ENCODE data around the gene TMED9.
A peak's percentile ranks its signal among the peaks of the same experiment; 100 is the strongest.
"Not testable (repeated sequence)": the region's sequence is repeated elsewhere in the genome, so short reads cannot be mapped to it uniquely, and the experiment has no call there.

The TMED9 gene

DNA sequence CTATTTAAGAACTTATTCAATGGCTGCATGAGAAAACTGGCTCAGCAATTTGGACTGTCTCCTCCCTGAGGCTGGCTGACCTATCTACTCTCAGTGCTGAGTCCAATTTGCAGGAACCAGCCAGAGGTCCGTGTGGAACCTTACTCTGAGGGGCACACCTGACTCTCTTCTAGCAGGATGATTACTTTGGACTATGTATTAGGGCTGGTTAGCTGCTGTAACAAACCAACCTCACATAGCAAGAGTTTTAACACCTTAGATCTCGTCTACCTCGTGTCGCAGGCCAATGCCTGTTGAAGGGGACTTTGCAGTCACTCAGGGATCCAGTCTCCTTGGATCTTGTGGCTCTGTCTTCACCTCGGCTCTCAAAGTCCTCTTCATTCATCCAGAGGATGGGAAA lies 34.2 kb upstream of the TMED9 start:
- no peak for DNase-seq
- Mint-ChIP-seq H3K4me1 (ENCODE audit: low read depth) (peaks cover 27% of the 10 kb centered on the region), H3K9me3 (no peaks in the 10 kb centered on the region), H3K27ac (no peak overlapping the region), H3K4me3 (no peak overlapping the region), H3K36me3 (ENCODE audit: low read depth) (peaks cover 11% of the 10 kb centered on the region), H3K27me3 (no peaks in the 10 kb centered on the region)

DNA sequence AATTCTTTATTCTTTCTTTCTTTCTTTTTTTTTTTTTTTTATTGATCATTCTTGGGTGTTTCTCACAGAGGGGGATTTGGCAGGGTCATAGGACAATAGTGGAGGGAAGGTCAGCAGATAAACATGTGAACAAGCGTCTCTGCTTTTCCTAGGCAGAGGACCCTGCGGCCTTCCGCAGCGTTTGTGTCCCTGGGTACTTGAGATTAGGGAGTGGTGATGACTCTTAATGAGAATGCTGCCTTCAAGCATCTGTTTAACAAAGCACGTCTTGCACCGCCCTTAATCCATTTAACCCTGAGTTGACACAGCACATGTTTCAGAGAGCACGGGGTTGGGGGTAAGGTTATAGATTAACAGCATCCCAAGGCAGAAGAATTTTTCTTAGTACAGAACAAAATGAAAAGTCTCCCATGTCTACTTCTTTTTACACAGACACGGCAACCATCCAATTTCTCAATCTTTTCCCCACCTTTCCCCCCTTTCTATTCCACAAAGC lies 32.5 kb upstream of the TMED9 start:
- H3K27ac Mint-ChIP-seq; H3K36me3 Mint-ChIP-seq (ENCODE audit: low read depth); H3K9me3 Mint-ChIP-seq; H3K4me3 Mint-ChIP-seq; DNase-seq; H3K27me3 Mint-ChIP-seq: not testable (repeated sequence)
- H3K4me1 Mint-ChIP-seq (ENCODE audit: low read depth), result peaks cover 19% of the 10 kb centered on the region

DNA sequence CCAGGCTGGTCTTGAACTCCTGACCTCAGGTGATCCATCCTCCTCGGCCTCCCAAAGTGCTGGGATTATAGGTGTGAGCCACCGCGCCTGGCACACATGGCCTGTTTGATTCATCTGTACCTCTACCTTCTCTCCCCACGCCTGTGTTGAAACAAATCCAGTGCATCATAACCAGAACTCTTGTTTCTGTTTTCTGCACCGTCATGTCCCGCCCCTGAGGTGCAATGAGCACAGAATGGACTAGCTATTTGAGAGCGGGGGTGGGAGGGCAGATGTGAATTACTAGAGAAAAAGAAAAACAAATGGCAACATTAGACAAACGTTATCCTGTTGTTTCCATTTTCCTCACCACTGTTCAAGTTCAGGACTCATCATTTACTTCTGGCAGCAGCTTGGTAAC lies 27.0 kb upstream of the TMED9 start:
- Mint-ChIP-seq H3K27me3 (peaks cover 4% of the 10 kb centered on the region), H3K9me3 (no peaks in the 10 kb centered on the region), H3K36me3 (ENCODE audit: low read depth) (no peaks in the 10 kb centered on the region), H3K4me3 (no peak overlapping the region), H3K4me1 (ENCODE audit: low read depth) (no peaks in the 10 kb centered on the region), H3K27ac (no peak overlapping the region)
- no peak for DNase-seq

DNA sequence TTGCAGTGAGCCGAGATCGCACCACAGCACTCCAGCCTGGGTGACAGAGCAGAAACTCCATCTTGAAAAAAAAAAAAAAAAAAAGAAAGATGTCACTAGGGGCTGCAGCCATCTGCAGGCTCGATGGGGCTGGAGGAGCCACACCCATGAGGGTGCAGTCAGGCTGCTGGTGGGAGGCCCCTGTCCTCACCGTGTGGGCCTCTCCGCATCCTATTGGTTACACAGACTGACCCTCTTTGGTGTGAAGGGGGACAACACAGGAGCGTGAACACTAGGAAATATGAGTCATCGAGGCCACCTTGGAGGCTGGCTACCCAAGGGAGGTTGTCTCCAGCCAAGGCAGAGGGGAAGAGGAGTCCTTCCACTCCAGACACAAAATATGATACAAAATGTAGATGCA lies 23.7 kb upstream of the TMED9 start:
- Mint-ChIP-seq H3K4me1 (ENCODE audit: low read depth) (no peaks in the 10 kb centered on the region), H3K36me3 (ENCODE audit: low read depth) (no peaks in the 10 kb centered on the region), H3K4me3 (no peak overlapping the region), H3K9me3 (no peaks in the 10 kb centered on the region), H3K27me3 (peaks cover 4% of the 10 kb centered on the region), H3K27ac (no peak overlapping the region)
- DNase-seq, result no peak

DNA sequence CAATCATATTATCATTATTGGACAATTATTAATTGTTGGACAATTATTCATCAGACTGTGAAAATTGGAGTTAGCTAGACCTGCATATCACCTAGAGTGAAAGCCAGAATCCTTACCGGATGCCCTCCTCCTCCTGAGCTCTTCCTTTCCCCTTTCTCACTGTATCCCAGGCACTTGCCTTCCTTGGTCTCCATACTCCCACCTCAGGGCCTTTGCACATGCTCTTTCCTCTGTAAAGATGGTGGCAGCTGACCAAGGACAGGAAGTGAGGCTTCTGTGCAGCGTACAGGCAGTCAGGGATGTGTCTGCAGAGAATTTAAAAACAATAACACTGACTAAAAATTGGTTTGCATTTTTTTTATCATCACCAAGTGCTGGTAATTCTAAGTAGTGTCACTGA lies 22.1 kb upstream of the TMED9 start:
- no peaks in the 10 kb centered on the region for H3K36me3 Mint-ChIP-seq (ENCODE audit: low read depth)
- no peak overlapping the region for H3K27ac Mint-ChIP-seq
- H3K4me3 Mint-ChIP-seq, result no peak overlapping the region
- peaks cover 4% of the 10 kb centered on the region for H3K27me3 Mint-ChIP-seq
- no peaks in the 10 kb centered on the region for H3K9me3 Mint-ChIP-seq
- H3K4me1 Mint-ChIP-seq (ENCODE audit: low read depth), result no peaks in the 10 kb centered on the region
- no peak for DNase-seq

DNA sequence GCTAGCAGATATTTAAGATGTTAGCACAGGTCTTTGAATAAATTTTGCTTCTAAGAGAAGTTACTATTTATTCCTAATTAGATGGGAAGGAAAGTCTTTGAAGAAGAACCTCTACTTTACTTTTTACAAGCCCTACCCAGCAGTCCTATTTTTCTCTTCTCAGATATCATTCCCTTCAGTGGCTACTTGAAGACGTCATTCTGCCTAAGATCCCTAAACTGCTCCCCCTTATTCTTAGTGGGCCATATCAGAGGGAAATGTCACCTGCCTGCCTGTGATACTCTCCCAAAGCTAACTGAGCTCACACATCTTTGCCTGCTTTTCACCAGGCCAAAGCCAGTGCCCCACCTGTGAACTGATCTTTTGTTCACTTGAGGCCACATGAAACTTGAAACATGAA lies 16.5 kb upstream of the TMED9 start:
- no peak overlapping the region for H3K4me3 Mint-ChIP-seq
- H3K27ac Mint-ChIP-seq, result no peak overlapping the region
- H3K4me1 Mint-ChIP-seq (ENCODE audit: low read depth), result no peaks in the 10 kb centered on the region
- no peak for DNase-seq
- H3K9me3 Mint-ChIP-seq, result no peaks in the 10 kb centered on the region
- no peaks in the 10 kb centered on the region for H3K36me3 Mint-ChIP-seq (ENCODE audit: low read depth)
- peaks cover 3% of the 10 kb centered on the region for H3K27me3 Mint-ChIP-seq

DNA sequence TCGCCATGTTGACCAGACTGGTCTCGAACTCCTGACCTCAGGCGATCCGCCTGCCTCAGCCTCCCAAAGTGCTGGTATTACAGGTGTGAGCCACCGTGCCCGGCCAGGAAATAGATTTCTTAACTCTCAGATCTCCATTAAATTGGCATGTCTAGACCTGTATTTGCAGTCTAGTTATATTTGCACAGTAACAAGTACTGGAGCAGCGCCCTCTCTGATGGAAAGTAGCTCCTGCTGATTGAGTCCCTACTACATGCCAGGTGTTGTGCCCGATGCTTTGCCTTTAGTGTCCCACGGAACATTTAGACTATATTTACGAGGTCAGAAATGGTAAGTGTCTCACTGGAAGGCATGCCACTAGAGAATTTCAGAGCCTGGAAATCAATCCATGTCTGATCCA lies 15.8 kb upstream of the TMED9 start:
- no peaks in the 10 kb centered on the region for H3K9me3 Mint-ChIP-seq
- peaks cover 3% of the 10 kb centered on the region for H3K27me3 Mint-ChIP-seq
- H3K4me1 Mint-ChIP-seq (ENCODE audit: low read depth), result no peaks in the 10 kb centered on the region
- H3K4me3 Mint-ChIP-seq, result no peak overlapping the region
- no peak for DNase-seq
- no peaks in the 10 kb centered on the region for H3K36me3 Mint-ChIP-seq (ENCODE audit: low read depth)
- H3K27ac Mint-ChIP-seq, result no peak overlapping the region

DNA sequence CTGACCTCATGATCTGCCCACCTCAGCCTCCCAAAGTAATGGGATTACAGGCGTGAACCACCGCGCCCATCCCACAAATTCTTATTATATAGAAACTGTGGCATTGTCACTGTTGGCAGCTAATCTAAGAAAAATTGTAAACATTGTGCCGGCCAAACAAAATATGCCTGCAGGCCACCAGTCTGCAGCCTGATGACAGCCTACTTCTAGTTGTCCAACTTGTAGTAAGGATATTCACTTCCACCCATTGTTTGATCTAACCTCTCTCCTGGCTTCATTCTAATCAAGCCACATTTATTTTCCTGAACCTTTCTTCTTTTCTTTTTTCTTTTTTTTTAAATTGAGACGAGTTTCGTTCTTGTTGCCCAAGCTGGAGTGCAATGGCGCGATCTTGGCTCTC lies 13.7 kb upstream of the TMED9 start:
- Mint-ChIP-seq H3K36me3 (ENCODE audit: low read depth) (no peaks in the 10 kb centered on the region), H3K27ac (no peak overlapping the region), H3K4me1 (ENCODE audit: low read depth) (no peaks in the 10 kb centered on the region), H3K27me3 (peaks cover 4% of the 10 kb centered on the region), H3K9me3 (no peaks in the 10 kb centered on the region), H3K4me3 (no peak overlapping the region)
- DNase-seq, result no peak

DNA sequence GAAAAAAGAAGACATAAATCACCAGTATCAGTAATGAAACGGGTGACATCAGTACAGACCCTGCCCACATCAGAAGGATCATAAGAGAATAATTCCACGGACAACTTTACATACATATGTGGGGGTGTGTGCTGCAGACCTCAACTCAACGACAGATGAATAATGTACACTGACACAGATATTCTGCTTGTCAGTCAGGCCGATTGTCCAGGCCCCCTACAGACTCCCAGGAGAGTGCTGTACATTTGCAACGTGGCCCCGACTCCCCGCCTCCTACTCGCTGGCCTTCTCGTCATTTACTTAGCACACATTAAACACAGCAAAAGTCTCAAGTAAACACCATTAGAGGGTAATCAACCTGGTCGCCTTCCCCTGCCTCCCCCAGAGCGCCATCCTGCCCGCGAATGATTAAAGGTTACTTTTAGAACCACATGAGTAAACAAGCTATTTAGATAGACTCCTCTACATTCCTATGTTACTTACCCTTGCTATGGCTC lies 3.5 kb upstream of the TMED9 start:
- peaks cover 35% of the 10 kb centered on the region for H3K27me3 Mint-ChIP-seq
- peaks cover 26% of the 10 kb centered on the region for H3K4me1 Mint-ChIP-seq (ENCODE audit: low read depth)
- peak overlapping the region; percentile 3 for H3K27ac Mint-ChIP-seq
- DNase-seq, result no peak
- no peak overlapping the region for H3K4me3 Mint-ChIP-seq
- peaks cover 15% of the 10 kb centered on the region for H3K36me3 Mint-ChIP-seq (ENCODE audit: low read depth)
- no peaks in the 10 kb centered on the region for H3K9me3 Mint-ChIP-seq

DNA sequence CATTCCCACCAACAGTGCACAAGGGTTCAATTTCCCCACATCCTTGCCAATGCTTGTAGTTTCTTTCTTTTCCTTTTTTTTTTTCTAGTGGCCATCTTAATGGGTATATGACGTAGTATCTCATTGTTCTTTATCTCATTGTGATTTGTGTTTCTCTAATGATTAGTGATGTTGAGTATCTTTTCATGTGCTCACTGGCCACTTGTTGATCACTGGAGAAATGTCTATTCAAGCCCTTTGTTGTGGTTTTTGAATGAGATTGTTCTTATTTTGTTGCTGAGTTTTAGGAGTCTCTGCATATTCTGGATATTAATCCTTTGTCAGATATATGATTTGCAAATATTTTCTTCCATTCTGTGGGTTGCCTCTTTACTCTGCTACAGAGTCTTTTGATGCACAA lies 1.6 kb upstream of the TMED9 start:
- H3K9me3 Mint-ChIP-seq, result no peaks in the 10 kb centered on the region
- H3K4me3 Mint-ChIP-seq, result no peak overlapping the region
- peaks cover 34% of the 10 kb centered on the region for H3K36me3 Mint-ChIP-seq (ENCODE audit: low read depth)
- H3K27me3 Mint-ChIP-seq, result peaks cover 28% of the 10 kb centered on the region
- no peak overlapping the region for H3K27ac Mint-ChIP-seq
- no peak for DNase-seq
- H3K4me1 Mint-ChIP-seq (ENCODE audit: low read depth), result peaks cover 35% of the 10 kb centered on the region

DNA sequence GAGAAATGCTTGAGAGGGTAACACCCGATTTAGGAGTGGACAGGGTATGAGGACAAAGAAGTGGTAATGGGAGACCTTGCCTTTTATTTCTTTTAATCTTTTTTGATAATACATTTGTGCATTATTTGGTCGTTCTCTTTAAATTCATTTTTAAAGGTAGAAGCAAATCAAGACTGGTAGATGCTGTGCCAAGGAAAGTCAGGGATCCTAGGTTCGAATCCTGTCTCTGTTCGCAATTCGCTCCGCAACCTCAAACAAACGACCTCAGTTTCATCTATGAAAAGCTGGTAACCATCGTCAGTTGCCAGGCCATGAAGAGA lies 353 bp upstream of the TMED9 start:
- peak overlapping the region; percentile 95 for H3K4me3 Mint-ChIP-seq
- H3K36me3 Mint-ChIP-seq (ENCODE audit: low read depth), result peaks cover 46% of the 10 kb centered on the region
- no peak for DNase-seq
- peaks cover 20% of the 10 kb centered on the region for H3K27me3 Mint-ChIP-seq
- H3K9me3 Mint-ChIP-seq, result no peaks in the 10 kb centered on the region
- peak overlapping the region; percentile 99 for H3K27ac Mint-ChIP-seq
- H3K4me1 Mint-ChIP-seq (ENCODE audit: low read depth), result peaks cover 35% of the 10 kb centered on the region

DNA sequence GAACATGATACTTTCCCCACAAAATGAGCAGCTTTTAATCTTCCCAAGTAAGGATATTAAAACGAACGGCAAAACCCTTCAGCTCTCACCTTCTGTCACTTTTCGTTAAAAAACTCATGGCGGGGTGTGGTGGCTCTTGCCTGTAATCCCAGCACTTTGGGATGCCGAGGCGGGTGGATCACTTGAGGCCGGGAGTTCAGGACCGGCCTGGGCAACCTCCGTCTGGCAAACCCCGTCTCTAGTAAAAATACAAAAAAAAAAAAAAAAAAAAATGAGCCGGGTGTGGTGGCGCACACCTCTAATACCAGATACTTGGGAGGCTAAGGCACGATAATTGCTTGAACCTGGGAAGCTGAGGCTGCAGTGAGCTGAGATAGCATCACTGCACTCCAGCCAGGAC lies 902 bp downstream of the TMED9 start:
- peaks cover 53% of the 10 kb centered on the region for H3K36me3 Mint-ChIP-seq (ENCODE audit: low read depth)
- peak overlapping the region; percentile 95 for H3K4me3 Mint-ChIP-seq
- peaks cover 38% of the 10 kb centered on the region for H3K4me1 Mint-ChIP-seq (ENCODE audit: low read depth)
- peak; percentile 21 for DNase-seq
- H3K9me3 Mint-ChIP-seq, result no peaks in the 10 kb centered on the region
- peak overlapping the region; percentile 99 for H3K27ac Mint-ChIP-seq
- peaks cover 20% of the 10 kb centered on the region for H3K27me3 Mint-ChIP-seq

DNA sequence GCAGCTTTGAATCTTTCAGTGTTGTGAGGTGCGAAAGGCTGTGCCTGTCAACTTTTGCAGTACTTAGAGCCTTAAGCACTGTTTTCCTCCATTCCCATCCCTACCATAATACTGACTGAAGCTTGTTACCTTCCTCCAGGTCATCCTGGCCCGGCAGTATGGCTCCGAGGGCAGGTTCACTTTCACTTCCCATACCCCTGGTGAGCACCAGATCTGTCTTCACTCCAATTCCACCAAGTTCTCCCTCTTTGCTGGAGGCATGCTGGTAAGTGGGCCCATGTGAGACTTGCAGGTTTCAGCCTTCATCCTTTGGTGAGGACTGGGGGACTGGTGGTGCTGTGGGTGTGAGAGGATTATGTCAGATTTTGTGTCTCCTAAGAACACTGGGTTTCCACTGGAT lies 1.5 kb downstream of the TMED9 start:
- peaks cover 14% of the 10 kb centered on the region for H3K27me3 Mint-ChIP-seq
- H3K27ac Mint-ChIP-seq, result peak overlapping the region; percentile 99
- peaks cover 53% of the 10 kb centered on the region for H3K36me3 Mint-ChIP-seq (ENCODE audit: low read depth)
- DNase-seq, result peak; percentile 20
- H3K4me1 Mint-ChIP-seq (ENCODE audit: low read depth), result peaks cover 36% of the 10 kb centered on the region
- H3K9me3 Mint-ChIP-seq, result no peaks in the 10 kb centered on the region
- peak overlapping the region; percentile 95 for H3K4me3 Mint-ChIP-seq

DNA sequence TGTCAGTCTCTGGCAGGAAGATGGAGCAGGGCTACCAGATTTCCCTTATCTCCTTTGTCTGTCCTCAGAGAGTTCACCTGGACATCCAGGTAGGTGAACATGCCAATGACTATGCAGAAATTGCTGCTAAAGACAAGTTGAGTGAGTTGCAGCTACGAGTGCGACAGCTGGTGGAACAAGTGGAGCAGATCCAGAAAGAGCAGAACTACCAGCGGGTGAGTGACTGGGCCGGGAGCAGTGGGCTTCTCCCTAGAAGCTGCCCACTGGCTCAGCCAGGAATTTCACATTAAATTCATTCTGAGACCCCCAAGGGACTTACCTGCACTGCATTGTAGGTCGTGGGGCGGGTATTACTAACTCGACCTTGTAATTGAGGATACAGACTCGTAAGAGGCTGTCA lies 2.1 kb downstream of the TMED9 start:
- H3K36me3 Mint-ChIP-seq (ENCODE audit: low read depth), result peaks cover 53% of the 10 kb centered on the region
- H3K9me3 Mint-ChIP-seq, result no peaks in the 10 kb centered on the region
- H3K27ac Mint-ChIP-seq, result peak overlapping the region; percentile 99
- H3K27me3 Mint-ChIP-seq, result peaks cover 13% of the 10 kb centered on the region
- H3K4me1 Mint-ChIP-seq (ENCODE audit: low read depth), result peaks cover 37% of the 10 kb centered on the region
- DNase-seq, result peak; percentile 20
- peak overlapping the region; percentile 20 for H3K4me3 Mint-ChIP-seq

DNA sequence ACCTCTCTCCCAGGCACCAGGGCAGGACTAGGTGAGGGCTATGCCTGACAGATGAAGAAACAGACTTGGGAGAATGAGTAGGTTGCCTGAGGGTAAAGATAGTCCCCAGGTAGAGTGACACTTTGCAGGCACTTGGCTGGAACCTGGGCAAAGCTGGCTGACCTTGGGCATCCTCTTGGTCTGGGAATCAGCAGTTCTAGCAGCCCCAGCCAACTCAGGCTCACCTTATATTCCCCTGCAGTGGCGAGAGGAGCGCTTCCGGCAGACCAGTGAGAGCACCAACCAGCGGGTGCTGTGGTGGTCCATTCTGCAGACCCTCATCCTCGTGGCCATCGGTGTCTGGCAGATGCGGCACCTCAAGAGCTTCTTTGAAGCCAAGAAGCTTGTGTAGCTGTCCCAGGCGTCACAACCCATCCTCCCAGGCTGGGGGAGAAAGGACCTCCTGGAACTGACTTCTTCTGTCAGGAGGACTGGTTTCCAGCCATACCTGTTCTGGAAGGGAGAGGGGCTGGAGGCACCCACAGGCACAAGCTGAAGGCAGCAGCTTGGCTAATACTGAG lies 3.1 kb downstream of the TMED9 start:
- DNase-seq, result peak; percentile 22
- no peak overlapping the region for H3K4me3 Mint-ChIP-seq
- H3K9me3 Mint-ChIP-seq, result no peaks in the 10 kb centered on the region
- no peak overlapping the region for H3K27ac Mint-ChIP-seq
- H3K27me3 Mint-ChIP-seq, result peaks cover 8% of the 10 kb centered on the region
- H3K36me3 Mint-ChIP-seq (ENCODE audit: low read depth), result peaks cover 53% of the 10 kb centered on the region
- H3K4me1 Mint-ChIP-seq (ENCODE audit: low read depth), result peaks cover 39% of the 10 kb centered on the region
